Measurements from ENCODE around the gene ULBP2.
"Not testable (repeated sequence)": the region's sequence is repeated elsewhere in the genome, so short reads cannot be mapped to it uniquely, and the experiment has no call there.

Gene ULBP2

DNA sequence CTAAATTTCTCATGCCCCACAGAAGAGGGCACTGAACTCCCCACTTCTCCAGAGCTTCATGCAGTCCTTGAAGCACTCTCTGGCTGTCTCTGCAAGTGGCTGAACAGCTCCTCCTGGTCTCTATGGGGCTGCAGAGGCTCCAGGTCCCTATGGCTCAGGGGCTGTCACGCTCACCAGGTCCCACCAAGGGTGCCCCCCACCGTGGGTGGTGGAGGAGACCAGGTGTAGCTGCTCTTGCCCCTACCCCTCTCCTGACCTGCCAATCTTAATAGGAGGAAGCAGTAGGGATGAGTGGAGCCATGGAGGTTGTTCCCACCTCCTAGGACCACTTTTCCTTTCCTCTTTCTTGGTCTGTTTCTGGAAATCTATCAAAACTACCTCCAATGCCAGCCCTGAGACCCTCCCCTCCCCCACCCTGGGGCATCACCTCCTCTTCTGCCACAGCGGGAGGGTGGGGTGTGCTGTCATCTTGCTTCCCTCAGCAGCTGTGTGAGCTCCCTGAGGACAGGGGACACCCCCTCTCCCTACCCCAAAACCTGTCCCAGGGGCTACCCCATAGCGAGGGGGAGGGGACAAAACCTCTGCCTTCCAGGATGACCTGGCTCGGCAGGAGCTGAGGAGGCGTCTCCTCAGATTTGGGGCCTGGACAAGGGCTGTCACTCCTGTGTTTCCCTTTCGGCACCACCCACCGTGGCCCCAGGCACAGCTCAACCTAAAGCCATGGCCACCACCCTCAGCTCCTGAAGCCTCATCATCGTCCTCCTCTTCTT, 31.9 kb upstream of the ULBP2 start:
- no peak for DNase-seq (ENCODE audit: low read depth in 2 of 2)

DNA sequence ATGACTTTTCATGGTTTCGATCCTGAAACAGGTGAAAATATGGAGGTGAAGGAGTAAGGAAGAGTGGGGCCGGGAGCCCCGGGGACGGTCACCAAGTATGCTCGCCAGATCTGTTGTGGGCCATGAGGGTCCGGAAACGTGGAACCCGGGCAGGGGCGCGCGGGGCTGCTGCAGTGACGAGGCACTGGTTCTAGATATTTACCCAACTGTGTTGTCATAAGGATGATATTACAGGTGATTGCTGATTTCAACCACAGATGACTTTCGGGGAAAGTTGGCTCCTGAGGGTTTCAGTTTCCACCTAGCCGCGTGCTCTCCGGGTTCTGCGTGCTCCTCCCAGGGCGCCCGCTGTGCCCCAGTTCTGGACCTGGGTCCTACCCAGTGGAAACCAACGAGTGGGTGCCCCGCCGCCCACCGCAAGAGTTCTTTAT, 31.1 kb upstream of the ULBP2 start:
- no peak for DNase-seq (ENCODE audit: low read depth in 2 of 2)

DNA sequence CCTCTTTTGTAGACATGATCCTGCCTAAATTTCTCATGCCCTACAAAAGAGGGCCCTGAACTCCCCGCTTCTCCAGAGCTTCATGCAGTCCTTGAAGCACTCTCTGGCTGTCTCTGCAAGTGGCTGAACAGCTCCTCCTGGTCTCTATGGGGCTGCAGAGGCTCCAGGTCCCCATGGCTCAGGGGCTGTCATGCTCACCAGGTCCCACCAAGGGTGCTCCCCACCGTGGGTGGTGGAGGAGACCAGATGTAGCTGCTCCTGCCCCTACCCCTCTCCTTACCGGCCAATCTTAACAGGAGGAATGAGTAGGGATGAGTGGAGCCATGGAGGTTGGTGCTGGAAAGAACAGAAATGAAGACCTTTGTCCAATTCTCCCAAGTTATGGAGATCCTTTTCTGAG, 29.1 kb upstream of the ULBP2 start:
- not testable (repeated sequence) for DNase-seq (ENCODE audit: low read depth in 2 of 2)

DNA sequence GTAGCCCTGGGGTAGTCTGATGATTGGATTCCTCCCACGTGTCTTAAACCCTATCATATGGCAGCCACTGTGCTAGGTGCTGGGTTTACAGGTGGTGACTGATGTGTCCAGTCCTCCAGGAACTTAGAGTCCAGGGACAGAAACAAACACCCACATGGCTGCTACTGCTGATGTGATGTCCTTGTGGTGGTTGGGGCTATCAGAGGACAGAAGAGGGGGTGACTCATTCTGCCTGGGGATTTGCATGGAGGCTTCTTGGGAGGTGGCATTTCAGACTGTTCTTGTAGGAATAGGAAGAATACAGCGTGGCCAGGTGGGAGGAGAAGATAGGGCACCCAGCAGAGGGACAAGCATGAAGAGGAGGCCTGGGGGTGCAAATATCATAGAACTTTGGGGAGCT, 28.7 kb upstream of the ULBP2 start:
- no peak for DNase-seq (ENCODE audit: low read depth in 2 of 2)

DNA sequence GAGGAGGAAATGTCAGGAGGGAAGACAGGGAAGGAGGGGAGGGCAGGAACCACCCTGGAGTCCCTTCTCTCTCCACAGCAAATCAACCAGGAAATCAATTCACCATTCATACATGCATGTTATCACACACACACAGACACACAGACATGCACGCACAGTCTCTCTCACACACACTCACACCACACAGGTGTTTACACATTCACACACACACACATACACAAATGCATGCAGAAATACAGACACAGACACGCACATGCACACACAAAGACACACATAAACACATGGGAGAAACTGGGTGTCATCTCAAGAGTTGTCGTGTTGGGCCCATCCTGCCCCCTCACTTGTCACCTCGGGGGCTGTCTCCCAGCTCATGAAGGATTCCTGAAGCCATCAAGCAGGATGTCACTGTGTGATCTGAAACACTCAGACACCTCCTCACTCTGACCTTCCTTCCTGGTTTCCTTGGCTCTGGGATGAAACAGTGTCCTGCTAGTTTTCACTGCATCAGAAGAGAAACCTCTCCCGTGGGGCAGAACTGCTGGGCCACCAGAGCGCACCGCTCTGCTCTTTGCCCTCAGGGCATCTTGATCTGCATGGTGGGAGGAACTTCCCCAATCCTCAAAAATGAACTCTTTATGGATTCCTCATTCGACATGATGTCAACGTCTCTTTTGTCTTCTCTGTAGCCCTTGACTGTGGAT, 28.1 kb upstream of the ULBP2 start:
- DNase-seq (ENCODE audit: low read depth in 2 of 2) = no peak

DNA sequence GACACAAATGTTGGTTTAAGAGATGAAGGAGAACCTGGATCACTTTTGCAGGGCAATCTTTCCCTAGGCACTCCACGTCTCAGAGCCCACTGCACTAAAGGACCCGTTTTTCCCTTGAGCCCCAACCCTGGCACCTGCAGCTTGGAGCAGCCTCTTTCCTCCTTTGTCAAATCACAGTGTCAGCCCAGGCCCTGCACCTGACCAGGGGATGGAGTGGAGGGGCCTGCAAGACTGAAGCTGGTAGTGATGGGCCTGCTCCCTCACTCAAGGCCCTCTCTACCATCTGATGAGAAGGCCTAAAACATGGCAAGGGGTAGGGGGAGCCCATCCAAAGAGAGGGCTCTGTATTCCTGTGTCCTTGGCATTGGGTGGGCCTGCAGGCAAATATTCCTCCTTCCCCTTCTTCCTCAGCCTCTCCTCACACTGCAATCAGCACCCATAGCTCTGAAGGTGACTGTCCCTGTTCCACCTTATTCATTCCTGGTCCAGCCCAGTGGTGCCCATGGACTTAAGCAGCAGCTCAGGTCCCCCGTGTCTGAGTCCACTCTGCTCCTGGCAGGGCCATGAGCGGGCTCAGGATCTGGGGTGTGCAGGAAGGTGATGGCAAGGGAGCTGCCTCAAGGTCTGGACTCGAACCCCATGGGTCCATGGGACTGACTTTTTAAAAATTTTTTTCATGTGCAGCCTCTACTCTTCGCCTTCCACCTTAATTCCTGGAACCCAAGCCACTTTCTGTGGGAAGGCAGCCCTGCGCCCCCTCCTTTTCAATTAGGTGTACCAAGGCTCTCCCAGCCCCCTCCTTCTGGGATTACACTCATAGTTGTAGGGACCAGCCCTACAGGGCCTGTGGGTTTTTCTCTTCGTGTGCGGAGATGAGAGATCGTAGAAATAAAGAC, 25.6 kb upstream of the ULBP2 start:
- DNase-seq (ENCODE audit: low read depth in 2 of 2) = no peak

DNA sequence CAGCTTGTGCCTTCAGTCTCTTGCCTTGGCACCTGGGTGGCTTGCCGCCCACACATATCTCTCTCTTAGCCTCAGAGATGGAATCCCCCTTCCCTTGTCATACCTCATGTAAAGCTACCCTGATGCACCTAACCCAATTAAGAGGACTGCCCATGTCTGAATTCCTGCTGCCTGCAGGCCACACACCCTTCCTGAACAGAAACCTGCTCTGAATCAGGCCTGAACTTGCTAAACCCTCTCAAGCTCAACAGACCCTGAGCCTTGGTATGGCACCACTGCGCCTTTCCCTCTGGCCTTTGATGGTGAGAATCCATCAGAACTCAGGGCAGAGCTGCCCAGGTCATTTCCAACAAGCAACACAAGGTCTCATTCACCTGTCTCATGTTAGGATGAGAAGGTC, 24.1 kb upstream of the ULBP2 start:
- no peak for DNase-seq (ENCODE audit: low read depth in 2 of 2)

DNA sequence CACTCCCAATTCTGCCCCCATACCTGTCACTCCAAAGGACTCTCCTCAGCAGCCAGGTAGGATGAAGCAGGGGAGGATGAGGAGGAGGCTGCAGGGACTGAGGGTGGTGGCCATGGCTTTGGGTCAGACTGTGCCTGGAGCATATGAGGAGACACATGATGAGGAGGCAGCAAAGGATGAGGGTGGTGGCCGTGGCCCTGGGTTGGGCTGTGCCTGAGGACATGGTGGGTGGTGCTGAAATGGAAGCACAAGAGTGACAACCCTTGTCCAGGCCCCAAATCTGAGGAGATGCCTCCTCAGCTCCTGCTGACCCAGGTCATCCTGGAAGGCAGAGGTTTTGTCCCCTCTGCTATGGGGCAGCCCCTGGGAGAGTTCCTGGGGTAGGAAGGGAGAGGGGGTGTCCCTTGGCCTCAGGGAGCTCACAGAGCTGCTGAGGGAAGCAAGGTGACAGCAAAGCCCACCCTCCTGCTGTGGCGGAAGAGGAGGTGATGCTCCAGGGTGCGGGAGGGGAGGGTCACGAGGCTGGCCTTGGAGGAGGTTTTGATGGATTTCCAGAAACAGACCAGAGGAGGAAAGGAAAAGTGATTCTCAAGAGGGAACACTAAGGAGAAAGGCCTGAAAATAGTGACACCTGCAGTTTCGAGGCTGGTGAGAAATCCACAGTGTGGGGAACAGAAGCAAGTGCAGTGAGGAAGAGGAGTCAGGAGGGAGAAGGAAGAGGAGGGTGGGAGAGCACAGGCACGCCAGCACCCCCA, 23.5 kb upstream of the ULBP2 start:
- no peak for DNase-seq (ENCODE audit: low read depth in 2 of 2)

DNA sequence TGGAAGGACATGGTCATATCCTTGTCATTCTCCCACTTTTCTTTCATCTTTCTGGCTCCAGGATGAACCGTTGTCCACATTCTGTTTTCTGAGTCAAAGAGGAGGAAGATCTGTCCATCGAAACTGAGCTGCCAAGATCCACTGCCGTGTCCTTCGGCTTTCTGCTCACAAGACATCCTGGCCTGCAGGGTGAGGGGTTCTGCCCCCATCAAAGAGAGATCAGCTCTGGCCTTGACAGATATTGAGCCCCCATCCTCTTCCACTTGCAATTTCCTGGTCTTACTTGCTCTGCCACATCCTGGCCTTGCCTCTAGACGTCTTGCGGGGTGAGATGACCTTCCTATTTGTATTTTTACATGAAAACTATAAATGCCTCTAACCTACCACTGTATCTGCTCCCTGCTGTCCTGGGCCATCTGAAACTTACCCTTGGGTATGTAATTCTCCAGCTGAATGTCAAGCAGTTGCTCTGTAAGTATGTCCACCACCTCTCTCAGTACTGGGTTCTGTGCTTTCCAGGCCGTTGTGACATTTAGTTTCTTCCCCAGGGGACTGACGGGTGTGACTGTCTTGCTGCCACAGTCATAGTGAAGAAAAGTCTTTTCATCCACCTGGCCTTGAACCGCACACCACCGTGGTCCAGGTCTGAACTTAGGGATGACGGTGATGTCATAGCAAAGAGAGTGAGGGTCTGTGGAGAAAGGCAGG, 22.5 kb upstream of the ULBP2 start:
- not testable (repeated sequence) for DNase-seq (ENCODE audit: low read depth in 2 of 2)

DNA sequence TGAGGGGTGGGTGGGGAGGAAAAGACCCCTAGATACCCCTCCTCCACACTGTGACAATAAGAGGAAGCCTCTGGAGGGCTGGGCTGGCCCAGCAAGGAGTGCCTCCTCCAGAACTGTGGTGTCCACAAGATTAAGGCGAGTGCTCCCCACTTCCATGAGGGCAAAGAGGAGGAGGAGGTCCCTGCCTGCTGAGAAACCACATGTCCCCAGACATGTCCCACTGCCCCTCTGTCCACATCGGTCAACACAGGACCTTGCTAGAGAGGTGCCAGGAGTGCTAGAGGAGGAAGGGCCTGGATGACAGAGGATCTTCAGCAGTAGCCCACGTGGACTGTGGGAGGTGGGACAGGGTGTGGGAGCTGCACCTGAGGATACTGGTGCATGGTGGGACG, 22.0 kb upstream of the ULBP2 start:
- DNase-seq (ENCODE audit: low read depth in 2 of 2) = no peak

DNA sequence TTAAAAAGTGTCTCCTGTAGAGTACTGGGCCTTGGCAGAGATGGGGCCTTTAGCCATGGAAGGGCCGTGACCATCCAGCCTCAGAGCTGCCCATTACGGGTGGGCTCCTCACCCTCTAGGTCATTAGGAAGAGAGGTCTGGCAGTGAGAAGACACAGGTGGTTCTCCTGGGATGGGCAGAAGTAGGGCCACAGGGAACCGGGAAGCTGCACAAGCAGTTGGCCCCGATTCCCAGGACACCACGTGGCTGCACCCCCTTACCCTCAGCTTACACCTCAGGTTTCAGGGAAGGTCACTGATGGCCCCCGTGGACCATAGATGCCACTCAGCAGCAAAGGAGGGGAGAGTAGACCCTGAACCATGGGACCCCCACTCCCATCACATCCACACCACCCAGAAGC, 20.5 kb upstream of the ULBP2 start:
- DNase-seq (ENCODE audit: low read depth in 2 of 2) = no peak

DNA sequence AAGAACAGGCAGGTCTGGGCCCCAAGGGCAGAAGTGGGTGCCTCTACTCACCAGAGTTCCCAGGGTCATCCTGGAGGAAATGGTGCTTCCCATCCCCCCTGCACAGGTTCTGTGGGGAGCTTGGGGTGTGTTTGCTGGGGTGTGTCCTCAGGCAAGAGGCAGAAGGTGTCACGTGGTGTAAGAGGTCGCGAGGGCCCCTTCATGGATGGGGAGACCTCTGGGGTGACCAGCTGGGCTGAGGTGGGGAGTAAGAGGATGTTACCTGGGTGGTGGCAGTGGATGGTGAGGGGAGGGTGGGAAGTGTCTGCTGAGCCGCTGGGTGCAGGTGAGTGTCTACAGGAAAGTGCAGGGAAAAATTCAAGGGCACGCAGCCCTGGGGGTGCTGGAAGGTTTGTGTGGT, 19.7 kb upstream of the ULBP2 start:
- not testable (repeated sequence) for DNase-seq (ENCODE audit: low read depth in 2 of 2)

DNA sequence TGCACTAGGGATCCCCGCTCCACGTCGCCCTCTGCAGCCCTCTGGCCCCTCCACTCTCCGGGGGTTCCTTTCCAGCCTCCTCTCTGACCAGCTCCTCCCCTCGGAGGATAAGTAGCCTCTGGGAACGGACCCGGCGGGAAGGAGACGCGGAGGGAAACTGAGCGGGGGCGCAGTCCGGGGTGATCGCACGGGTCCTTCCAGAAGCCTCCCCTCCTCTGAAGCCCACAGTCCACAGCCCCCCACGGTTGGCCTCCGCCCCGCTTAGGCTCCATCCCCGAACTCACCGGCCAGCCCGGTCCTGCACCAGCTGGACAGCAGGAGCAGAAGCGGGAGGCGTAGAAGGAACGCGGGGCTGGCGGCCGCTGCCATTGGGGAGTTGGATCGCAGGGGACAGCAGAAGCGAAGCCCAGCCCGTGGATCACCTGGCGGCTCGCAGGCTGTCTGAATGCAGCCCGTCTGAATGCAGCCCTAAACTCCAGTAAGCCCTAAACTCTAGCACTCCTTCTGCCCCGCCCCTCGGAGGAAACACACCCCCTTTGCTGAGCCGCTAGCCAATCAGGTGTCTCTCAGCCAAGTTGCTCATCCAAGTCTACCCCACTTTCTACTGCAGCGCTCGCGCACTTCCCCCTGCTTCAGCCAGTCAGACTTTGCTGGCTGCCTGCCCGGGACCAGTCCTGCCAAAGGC, 19.0 kb upstream of the ULBP2 start, which contains the start of gene RAET1G:
RAET1G (minus strand) TSS at position 480 of the 685 bp plus-strand sequence; CDS start at position 369, 111 bp downstream.
- peak; percentile 88 to 89 for DNase-seq (ENCODE audit: low read depth in 2 of 2)

DNA sequence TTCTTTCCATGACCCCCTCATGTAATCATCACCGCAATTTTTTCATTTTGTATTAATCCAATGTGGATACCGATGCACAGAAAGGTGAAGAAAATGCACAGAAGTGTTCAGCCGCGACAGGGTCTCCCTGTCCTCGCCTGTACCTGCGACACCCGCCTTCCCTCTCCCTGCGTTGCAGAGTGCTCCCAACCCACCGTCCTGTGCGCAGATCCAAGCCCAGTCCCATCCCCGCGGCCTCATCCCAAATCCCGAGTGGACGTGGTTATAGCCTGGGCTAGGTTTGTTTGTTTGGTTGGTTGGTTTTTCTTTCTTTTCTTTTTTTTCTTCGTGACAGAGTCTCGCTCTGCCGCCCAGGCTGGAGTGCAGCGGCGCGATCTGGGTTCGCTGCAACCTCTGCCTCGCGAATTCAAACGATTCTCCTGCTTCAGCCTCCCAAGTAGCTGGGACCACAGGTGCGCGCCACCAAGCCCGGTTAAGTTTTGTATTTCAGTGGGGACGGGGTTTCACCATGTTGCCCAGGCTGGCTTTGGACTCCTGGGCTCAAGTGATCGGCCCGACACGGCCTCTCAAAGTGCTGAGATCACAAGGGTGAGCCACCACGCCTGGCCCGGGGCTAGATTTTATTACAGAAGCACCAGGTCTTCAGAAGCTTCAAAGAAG, 18.4 kb upstream of the ULBP2 start:
- DNase-seq (ENCODE audit: low read depth in 2 of 2) = no peak

DNA sequence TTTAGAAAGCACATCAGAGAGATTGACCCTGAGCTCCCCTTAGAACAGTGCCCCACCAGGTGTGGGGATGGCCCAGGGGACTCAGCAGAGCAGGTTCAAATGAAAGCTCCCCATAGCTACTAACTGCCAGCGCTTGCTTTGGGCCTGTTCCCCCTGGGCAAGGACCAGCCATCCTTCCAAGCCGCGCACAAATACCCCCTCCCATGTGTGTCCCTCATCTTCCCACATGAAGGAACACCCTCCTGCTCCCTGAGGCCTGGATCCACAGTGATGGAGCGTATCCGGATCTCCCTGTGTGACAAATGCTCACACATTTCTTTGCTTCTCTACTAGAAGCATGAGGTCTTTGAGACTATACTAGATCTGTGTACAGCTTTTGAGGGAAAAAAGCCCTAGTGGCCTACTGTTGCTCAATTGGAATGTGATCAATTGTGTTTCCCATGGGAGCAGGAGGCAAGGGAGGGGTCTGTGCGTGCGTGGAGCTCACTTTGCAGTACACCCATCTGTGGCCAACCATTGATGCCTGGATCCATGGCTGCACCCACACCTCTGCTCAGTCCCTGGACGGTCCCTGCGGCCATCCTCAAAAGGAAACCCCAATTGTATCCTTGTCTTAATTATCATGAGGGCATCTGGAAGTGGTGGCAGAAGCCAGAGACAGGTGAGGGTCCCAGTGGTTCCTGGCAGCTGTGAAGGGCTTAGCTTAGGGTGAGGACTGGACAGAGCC, 17.4 kb upstream of the ULBP2 start:
- no peak for DNase-seq (ENCODE audit: low read depth in 2 of 2)

DNA sequence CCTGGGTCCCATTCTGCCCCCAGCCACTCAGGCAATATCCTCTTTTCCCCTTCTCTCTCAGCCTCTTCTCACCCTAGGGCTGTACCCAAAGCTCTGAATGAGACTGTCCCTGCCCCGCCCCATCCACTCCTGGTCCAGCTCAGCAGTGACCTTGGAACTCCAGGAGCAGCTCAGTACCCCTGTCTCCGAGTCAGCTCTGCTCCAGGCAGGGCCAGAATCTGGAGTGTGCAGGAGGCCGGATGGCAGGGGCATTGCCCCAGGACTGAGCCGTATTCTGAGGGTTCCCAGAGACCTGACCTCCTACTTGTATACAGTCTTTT, 16.9 kb upstream of the ULBP2 start:
- no peak for DNase-seq (ENCODE audit: low read depth in 2 of 2)

DNA sequence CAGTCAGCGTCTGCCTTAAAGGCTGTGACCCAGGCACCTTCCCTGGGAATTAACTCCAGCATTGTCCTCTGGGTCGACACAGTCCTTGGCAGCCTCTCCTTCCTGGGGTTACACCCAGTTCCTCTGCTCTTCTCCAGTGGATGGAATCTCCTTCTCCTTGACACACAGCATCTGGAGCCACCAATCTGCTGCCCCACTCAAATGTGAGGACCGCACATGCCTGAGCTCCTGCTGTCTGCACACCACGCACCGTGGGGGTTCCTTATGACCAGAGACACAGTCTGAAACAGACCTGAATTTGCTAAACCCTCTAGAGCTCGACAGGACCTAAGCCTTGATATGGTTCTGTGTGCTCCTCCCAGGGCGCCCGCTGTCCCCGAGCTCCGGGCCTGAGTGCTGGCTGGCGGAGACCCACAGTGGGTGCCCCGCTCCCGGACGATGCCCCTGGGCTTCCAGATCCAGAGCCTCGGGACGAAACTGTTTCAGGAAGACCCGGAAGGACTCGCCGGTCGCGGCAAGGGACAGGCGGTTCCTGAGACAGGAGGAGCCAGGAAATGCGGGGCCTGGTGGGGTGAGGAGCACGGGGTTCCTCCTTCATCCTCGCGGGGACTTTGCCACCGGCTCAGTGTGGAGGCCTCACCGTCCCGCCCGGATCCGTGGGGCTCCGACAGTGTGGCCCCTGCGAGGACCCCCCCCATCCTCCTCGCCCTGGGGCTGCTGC, 16.4 kb upstream of the ULBP2 start:
- DNase-seq (ENCODE audit: low read depth in 2 of 2) = no peak

DNA sequence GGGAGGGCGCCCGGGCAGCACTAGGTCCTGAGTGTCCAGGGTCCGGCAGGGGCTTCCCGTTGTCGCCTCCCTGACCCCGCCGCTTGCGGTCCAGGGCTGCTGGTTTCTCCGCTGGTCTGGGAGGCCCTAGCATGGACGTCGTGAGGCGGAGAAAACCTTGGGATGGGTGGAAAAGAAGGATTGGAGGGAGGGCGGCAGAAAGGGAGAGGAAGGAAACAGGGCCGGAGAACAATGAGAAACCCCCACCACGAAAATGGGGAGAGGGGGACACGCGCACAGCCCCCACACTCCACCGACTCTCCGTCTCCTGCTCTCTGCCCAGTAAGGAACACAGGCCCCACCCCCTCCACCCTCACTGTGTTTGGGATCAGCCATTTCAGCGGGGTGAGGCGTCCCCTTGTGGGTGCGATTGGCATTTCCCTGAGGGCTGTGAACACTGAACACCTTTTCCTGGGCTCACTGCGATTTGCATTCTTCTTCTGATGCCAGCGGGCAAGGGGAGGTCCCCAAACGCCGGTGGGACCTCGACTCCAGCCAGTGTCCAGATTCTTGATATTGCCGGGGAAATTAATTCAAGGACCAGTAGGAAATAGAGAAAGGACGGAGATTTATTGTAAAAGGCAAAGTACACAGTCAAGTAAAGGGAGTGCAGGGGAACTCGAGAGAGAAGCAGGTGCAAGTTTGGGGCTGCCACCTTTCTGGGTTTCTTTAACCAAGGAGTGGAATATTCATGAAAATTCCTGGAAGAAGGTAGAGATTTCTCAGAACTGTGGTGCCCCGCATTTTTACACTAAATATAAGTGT, 15.6 kb upstream of the ULBP2 start:
- peak; percentile 50 to 56 for DNase-seq (ENCODE audit: low read depth in 2 of 2)

Data from fibroblast of skin of left quadriceps (primary cell).